ENCODE results near the gene MTOR. TPM values are rescaled to one million over a fixed set of nuclear protein-coding genes. Genes with fewer than 3 reads are reported as not detected.

MTOR gene
- total RNA-seq, 1 experiment from 2014 or later = 36.1 TPM

DNA sequence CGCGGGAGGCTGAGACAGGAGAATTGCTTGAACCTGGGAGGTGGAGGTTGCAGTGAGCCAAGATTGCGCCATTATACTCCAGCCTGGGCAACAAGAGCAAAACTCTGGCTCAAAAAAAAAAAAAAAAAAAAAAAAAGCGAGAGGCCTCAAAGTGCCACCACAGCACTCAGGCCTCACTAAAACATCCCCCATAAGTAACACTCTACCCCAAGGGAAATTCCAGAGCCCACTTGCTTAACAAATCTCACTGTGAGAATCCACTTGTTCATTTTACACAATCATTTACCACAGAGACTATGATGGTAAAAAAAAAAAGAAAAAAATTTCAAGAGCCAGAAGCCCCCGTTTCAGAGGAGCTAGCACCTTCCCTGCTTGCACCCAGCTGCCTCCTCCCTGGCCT lies 136.4 kb downstream of the MTOR start:
- no peaks in the 10 kb centered on the region for H3K27me3 Mint-ChIP-seq (ENCODE audit: unreplicated experiment)
- no peak overlapping the region for H3K4me3 Mint-ChIP-seq (ENCODE audit: low read depth, unreplicated experiment)
- intact Hi-C loops (cut with micrococcal nuclease; ENCODE audit: unreplicated experiment) = no loop called here
- no TSS peak for BruUV-seq (replicated peaks)
- TF ChIP-seq, protein P1, sequence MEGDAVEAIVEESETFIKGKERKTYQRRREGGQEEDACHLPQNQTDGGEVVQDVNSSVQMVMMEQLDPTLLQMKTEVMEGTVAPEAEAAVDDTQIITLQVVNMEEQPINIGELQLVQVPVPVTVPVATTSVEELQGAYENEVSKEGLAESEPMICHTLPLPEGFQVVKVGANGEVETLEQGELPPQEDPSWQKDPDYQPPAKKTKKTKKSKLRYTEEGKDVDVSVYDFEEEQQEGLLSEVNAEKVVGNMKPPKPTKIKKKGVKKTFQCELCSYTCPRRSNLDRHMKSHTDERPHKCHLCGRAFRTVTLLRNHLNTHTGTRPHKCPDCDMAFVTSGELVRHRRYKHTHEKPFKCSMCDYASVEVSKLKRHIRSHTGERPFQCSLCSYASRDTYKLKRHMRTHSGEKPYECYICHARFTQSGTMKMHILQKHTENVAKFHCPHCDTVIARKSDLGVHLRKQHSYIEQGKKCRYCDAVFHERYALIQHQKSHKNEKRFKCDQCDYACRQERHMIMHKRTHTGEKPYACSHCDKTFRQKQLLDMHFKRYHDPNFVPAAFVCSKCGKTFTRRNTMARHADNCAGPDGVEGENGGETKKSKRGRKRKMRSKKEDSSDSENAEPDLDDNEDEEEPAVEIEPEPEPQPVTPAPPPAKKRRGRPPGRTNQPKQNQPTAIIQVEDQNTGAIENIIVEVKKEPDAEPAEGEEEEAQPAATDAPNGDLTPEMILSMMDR (IDR thresholded peaks at IDR 0.05; ENCODE audit: unreplicated experiment) = no peak
- DNase-seq = no peak
- no peak overlapping the region for H3K27ac Mint-ChIP-seq (ENCODE audit: unreplicated experiment)
- CTCF ChIA-PET = interaction anchor here (0.6 to 0.7 kb wide), 2 partner anchors 46 to 1539 kb away, joined by 3 read pairs; no protein-coding TSS in a partner anchor
- H3K36me3 Mint-ChIP-seq (ENCODE audit: insufficient read depth, unreplicated experiment) = peaks cover 12% of the 10 kb centered on the region
- H3K4me1 Mint-ChIP-seq (ENCODE audit: low read depth, unreplicated experiment) = no peaks in the 10 kb centered on the region
- H3K9me3 Mint-ChIP-seq (ENCODE audit: low read depth, unreplicated experiment) = no peaks in the 10 kb centered on the region

DNA sequence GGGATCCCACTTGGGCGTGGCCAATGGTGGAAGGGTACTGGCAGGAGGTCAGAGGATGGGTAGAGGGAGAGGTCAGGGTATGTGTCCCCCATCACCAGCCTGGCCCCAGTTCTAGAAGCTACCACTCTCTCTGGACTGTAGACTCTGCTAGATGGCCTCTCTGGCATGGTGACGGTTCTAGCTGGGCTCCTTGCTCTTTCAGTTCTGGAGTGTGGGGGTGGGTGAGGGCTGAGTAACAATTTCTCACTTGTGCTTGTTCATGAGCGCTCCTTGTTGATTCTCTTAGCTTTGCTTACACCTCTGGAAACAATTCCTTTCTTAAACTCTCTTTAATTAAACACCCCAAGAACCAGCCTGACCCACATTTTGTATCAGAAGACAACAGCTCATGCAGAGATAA lies 137.4 kb downstream of the MTOR start:
- Mint-ChIP-seq H3K4me3 (ENCODE audit: low read depth, unreplicated experiment) (no peak overlapping the region), H3K27ac (ENCODE audit: unreplicated experiment) (no peak overlapping the region), H3K36me3 (ENCODE audit: insufficient read depth, unreplicated experiment) (peaks cover 8% of the 10 kb centered on the region), H3K9me3 (ENCODE audit: low read depth, unreplicated experiment) (no peaks in the 10 kb centered on the region), H3K27me3 (ENCODE audit: unreplicated experiment) (no peaks in the 10 kb centered on the region), H3K4me1 (ENCODE audit: low read depth, unreplicated experiment) (no peaks in the 10 kb centered on the region)
- CTCF ChIA-PET = interaction anchor here (0.6 kb wide), 1 partner anchor 570 kb away, joined by 3 read pairs; no protein-coding TSS in a partner anchor
- DNase-seq = no peak
- intact Hi-C loops (cut with micrococcal nuclease; ENCODE audit: unreplicated experiment) = no loop called here
- no TSS peak for BruUV-seq (replicated peaks)
- TF ChIP-seq, protein P1 (IDR thresholded peaks at IDR 0.05; ENCODE audit: unreplicated experiment) = no peak

DNA sequence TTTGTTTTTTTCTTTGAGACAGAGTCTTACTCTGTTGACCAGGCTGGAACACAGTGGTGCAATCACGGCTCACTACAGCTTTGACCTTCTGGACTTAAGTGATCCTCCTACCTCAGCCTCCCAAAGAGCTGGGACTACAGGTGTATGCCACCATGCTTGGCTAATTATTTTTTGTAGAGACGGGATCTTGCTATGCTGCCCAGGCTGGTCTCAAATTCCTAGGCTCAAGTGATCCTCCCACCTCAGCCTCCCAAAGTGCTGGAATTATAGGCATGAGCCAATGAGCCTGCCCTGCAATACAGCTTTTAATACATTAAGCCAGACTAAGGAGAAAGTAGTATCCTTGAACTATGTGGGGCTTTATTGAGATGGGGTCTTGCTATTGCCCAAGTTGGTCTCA lies 146.0 kb downstream of the MTOR start:
- no TSS peak for BruUV-seq (replicated peaks)
- CTCF ChIA-PET = no interaction called here
- DNase-seq = no peak
- intact Hi-C loops (cut with micrococcal nuclease; ENCODE audit: unreplicated experiment) = no loop called here
- H3K36me3 Mint-ChIP-seq (ENCODE audit: insufficient read depth, unreplicated experiment) = peaks cover 7% of the 10 kb centered on the region
- H3K27ac Mint-ChIP-seq (ENCODE audit: unreplicated experiment) = no peak overlapping the region
- no peaks in the 10 kb centered on the region for H3K4me1 Mint-ChIP-seq (ENCODE audit: low read depth, unreplicated experiment)
- no peaks in the 10 kb centered on the region for H3K9me3 Mint-ChIP-seq (ENCODE audit: low read depth, unreplicated experiment)
- H3K27me3 Mint-ChIP-seq (ENCODE audit: unreplicated experiment) = no peaks in the 10 kb centered on the region
- TF ChIP-seq, protein P1 (IDR thresholded peaks at IDR 0.05; ENCODE audit: unreplicated experiment) = no peak
- H3K4me3 Mint-ChIP-seq (ENCODE audit: low read depth, unreplicated experiment) = no peak overlapping the region

DNA sequence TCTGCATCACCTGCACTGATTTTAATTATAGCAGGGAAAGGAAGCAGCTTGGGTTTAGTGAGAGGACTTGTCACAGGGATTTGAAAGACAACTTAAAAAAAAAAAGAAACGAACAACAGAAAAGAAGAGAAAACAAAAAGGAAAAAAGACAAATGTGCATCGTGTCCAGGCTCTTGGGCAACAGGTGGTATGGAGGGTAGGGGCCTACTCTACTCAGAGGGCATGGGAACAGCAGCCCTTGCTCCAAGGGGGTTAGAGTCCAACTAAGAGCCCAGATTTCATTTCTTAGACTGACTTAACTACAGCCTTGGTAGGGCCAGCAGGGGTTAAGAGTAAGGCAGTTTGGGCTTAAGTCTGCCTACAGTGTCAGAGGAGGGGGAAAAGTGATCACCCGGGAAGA lies 147.4 kb downstream of the MTOR start:
- Mint-ChIP-seq H3K9me3 (ENCODE audit: low read depth, unreplicated experiment) (no peaks in the 10 kb centered on the region), H3K36me3 (ENCODE audit: insufficient read depth, unreplicated experiment) (peaks cover 9% of the 10 kb centered on the region), H3K27ac (ENCODE audit: unreplicated experiment) (no peak overlapping the region), H3K4me3 (ENCODE audit: low read depth, unreplicated experiment) (no peak overlapping the region), H3K27me3 (ENCODE audit: unreplicated experiment) (no peaks in the 10 kb centered on the region), H3K4me1 (ENCODE audit: low read depth, unreplicated experiment) (no peaks in the 10 kb centered on the region)
- CTCF ChIA-PET = no interaction called here
- intact Hi-C loops (cut with micrococcal nuclease; ENCODE audit: unreplicated experiment) = no loop called here
- TF ChIP-seq, protein P1 (IDR thresholded peaks at IDR 0.05; ENCODE audit: unreplicated experiment) = no peak
- no peak for DNase-seq
- BruUV-seq (replicated peaks) = no TSS peak

Data from Calu3 (cell line).